ENCODE data around the gene MUC20.

DNA sequence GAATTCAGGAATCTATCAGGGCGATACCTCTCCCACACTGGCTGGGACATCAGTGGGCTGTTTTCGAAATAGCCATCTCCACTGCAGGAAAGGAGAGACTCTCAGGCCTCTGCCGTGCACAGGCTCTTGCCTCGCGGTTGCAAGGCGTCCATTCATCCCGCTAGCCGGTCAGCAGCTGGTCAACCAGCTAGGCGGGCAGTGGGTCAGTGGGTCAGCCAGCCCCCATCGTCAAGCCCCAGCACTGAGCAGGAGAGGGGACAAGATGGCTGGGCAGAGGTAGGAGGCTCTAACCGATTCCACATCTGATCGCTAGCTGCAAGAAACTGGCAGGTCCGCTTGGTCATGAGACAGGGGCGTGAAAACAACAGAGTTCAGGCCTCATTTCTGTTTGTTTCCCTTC is 45.9 kb downstream of the MUC20 start:
- TF ChIP-seq PYGO2 (tag; IDR thresholded peaks at IDR 0.05) (no peak), SIN3A (IDR thresholded peaks at IDR 0.05; ENCODE audit: borderline replicate concordance in 2 of 2, control insufficient read depth in 1 of 2, low read depth in 2 of 2, low read length in 2 of 2) (no peak), TRIM24 (IDR thresholded peaks at IDR 0.05) (no peak), ZNF133 (CRISPR knock-in tag; IDR thresholded peaks at IDR 0.05) (no peak), POLR2A (conservative IDR thresholded peaks at IDR 0.05) (no peak), NR2F6 (CRISPR knock-in tag; IDR thresholded peaks at IDR 0.05) (no peak)
- TF ChIP-seq, protein P1, sequence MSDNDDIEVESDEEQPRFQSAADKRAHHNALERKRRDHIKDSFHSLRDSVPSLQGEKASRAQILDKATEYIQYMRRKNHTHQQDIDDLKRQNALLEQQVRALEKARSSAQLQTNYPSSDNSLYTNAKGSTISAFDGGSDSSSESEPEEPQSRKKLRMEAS (CRISPR knock-in tag; IDR thresholded peaks at IDR 0.05): no peak
